KBM-7 (cell line): Measurements from ENCODE around the gene CENPC.
"Not testable (repeated sequence)": the region's sequence is repeated elsewhere in the genome, so short reads cannot be mapped to it uniquely, and the experiment has no call there.

Experiments used
- DNase-seq: peaks from one replicate; pipeline ENCODE4 v3.0.0-alpha.2; 2015
- in situ Hi-C: fragments of 300-500 bp; cut with MboI; formaldehyde crosslinking; loops from 2 replicates; pipeline ENCODE4 v1.14.3; 2020; ENCODE audit warnings: low sequenced_read_pairs, low pct_unique_long_range_greater_than_20kb, mixed read lengths

The CENPC gene

GRCh38 chr4:67554096-67554495 is 8.8 kb upstream of the CENPC start:
- in situ Hi-C loops: no loop called here

DNA sequence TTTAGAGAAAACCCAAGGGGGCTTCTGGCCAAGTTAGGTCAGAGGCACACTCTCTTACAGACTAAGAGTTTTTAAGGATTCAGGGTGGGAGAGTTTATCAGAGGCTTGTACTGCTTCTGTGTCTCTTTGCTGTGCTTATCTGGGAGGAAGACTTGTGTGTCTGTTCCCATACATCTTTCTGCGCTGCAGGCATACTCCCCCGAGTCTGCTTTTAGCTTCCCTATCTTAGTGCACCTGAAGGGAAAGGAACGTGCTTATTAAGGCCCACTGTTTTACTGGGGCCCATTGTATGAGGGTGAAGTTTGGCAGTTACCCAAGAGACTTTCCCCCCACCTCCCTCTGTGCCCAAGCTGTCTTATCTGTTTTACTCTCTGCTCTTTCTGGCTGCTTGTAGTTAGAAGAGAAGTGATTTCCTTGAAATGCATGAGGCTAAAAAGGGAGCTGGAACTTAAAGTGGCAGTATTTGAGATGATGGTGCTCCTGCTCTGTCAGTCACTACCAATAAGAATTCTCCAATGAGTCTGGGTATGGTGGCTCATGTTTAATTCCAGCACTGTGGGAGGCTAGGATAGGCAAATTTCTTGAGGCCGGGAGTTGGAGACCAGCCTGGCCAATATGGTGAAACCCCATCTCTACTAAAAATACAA is 7.0 kb upstream of the CENPC start:
- in situ Hi-C loops: not testable (repeated sequence)
- DNase-seq: peak; percentile 19

More at GRCh38 chr4:67554096-67554495, 8.8 kb upstream of the CENPC start:
- no peak for DNase-seq

DNA sequence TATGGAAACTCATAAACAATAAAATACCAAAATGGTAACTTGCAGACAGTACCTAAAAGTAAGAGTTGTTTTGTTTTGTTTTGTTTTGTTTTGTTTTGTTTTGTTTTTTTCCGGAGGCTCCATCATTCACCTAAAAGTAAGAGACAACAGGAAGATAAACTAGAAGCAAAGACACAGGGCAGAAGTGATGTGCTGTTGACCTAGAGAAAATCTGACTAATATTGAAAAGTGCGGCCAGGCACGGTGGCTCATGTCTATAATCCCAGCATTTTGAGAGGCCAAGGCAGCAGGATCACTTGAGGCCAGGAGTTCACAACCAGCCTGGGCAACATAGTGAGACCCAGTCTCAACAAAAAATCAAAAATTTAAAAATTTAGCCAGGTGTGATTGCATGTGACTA is 5.6 kb upstream of the CENPC start:
- in situ Hi-C loops: no loop called here

GRCh38 chr4:67550451-67550850 is 5.1 kb upstream of the CENPC start:
- no peak for DNase-seq
- in situ Hi-C loops: no loop called here

More for the DNA sequence above, 5.6 kb upstream of the CENPC start:
- DNase-seq: no peak

DNA sequence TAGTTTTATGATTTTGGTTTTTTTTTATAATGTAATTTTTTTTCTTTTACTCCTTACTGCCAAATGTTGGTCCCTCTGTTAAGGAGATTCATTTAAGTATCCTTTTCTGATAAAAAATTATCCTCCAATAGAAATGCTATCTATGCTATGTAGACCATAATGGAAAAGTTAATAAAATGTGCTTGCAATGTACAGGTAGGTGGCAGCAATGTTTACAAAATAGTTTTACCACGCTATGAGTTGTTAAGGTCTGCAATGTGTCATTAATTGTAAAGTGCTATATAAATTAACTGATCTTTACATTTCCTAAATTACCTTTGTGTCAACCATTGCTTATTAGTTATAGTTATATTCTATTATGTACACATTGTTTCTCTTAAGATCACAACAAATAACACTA is 3.8 kb upstream of the CENPC start:
- in situ Hi-C loops: loop anchor here (25.0 kb wide), 1 partner anchor 338 kb away; the partner anchor contains the start of gene TMPRSS11D
- peak; percentile 39 for DNase-seq

DNA sequence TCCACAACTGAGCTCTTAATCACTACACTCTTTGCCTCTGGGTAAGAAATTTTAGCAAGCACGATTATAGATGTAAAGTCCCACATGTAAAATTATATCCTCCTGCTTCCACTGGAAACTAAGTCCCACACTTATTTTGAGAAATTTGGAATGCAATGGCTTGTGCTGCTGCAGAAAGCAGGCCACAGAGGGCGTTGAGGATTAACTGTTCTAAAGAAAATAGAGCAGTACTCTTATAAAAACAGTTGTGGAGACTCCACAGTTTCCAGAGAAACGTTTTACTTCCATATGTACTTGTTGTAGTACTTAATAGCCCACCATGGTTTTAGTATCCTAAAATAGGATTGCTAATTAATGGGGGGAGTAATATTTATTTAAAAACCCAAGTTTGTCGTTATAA is 1.7 kb upstream of the CENPC start:
- in situ Hi-C loops: loop anchor here (25.0 kb wide), 1 partner anchor 340 kb away; the partner anchor contains the start of gene TMPRSS11D
- no peak for DNase-seq

DNA sequence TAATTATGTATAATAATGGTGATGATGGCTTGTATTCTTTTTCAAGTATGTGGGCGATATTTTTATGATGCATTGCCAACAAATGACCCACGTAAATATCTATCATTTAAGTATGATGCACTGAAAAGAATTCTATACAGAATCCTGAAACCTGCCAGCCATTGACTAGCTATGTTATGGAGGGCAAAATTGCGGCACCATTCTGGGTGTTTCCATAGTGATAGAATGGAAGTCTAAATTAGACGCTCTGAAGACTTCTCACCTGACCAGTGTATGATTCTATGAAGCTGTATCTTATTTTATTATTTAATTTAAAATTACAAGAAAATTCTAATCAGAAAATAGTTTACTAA is 677 bp upstream of the CENPC start:
- in situ Hi-C loops: loop anchor here (25.0 kb wide), 1 partner anchor 341 kb away; the partner anchor contains the start of gene TMPRSS11D
- DNase-seq: no peak

DNA sequence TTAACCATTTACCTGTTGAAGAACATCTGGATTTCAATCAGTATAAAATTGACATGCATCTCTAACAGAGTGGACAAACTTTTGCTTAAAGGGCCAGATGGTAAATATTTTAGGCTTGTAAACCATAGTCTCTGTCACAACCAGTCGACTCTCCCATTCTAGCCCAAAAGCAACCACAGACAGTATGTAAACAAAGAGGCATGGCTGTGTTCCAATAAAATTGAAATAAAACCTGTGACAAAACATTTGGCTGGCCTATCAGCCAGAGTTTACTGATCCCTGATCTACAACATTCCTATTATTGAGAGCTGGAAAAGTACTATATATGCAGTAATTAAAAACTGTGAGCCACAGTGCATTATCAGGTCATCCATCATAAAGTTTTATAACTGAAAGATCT is 3.2 kb downstream of the CENPC start:
- in situ Hi-C loops: loop anchor here (25.0 kb wide), 1 partner anchor 345 kb away; the partner anchor contains the start of gene TMPRSS11D
- no peak for DNase-seq

- no peak for DNase-seq
- in situ Hi-C loops: loop anchor here (25.0 kb wide), 1 partner anchor 347 kb away; the partner anchor contains the start of gene TMPRSS11D
Measured at GRCh38 chr4:67539830-67540229, 5.5 kb downstream of the CENPC start.

GRCh38 chr4:67535280-67535840 is 9.9 kb downstream of the CENPC start:
- in situ Hi-C loops: loop anchor here (25.0 kb wide), 1 partner anchor 352 kb away; the partner anchor contains the start of gene TMPRSS11D
- no peak for DNase-seq

DNA sequence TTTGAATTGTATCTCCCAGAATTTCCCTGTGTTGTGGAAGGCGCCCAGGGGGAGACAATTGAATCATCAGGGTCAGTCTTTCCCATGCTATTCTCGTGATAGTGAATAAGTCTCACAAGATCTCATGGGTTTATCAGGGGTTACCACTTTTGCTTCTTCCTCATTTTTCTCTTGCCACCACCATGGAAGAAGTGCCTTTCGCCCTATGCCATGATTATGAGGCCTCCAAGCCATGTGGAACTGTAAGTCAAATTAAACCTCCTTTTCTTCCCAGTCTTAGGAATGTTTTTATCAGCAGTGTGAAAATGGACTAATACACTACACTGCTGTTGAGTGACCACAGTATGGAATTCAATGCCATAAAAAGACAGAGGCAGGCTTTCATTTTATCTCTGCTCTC is 12.2 kb downstream of the CENPC start:
- no peak for DNase-seq
- in situ Hi-C loops: loop anchor here (25.0 kb wide), 1 partner anchor 354 kb away; the partner anchor contains the start of gene TMPRSS11D

DNA sequence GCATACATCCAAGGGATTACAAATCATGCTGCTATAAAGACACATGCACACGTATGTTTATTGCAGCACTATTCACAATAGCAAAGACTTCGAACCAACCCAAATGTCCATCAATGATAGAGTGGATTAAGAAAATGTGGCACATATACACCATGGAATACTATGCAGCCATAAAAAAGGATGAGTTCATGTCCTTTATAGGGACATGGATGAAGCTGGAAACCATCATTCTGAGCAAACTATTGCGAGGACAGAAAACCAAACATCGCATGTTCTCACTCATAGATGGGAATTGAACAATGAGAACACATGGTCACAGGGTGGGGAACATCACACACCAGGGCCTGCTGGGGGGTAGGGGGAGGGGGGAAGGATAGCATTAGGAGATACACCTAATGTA is 12.9 kb downstream of the CENPC start:
- in situ Hi-C loops: loop anchor here (25.0 kb wide), 1 partner anchor 355 kb away; the partner anchor contains the start of gene TMPRSS11D
- DNase-seq: not testable (repeated sequence)

DNA sequence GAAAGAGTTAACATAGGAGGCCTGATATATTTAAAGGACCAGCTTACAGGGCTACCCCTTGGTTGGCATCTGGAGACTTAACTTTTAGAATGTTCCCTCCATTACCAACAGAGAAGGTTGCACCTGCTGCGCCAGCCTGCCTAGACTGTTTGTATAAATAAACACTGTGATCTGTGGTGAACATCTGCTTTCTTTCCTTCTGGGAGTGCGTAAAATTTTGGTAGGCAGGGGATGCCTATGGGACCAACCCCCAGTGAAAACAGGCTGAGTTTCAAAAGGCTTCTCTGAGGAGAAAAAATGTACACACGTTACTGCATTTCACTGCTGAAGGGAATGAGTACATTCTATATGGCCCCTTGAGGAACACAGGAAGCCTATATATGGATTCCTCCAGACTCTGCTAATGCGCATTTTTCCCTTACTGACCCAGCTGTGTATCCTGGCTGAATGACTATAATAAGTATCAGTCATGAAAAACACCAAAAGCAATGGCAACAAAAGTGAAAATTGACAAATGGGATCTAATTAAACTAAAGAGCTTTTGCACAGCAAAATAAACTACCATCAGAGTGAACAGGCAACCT is 13.8 kb downstream of the CENPC start:
- DNase-seq: no peak
- in situ Hi-C loops: loop anchor here (25.0 kb wide), 1 partner anchor 356 kb away; the partner anchor contains the start of gene TMPRSS11D

DNA sequence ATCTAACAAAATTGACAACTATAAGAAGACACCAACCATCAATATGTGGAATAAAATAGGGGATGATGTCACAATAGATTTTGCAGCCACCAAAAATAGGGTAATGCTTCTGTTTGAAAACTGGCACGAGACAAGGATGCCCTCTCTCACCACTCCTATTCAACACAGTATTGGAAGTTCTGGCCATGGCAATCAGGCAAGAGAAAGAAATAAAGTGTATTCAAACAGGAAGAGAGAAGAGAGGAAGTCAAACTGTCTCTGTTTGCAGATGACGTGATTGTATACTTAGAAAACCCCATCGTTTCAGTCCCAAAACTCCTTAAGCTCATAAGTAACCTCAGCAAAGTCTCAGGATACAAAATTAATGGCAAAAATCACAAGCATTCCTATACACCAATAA is 21.2 kb downstream of the CENPC start:
- DNase-seq, in situ Hi-C loops: not testable (repeated sequence)

DNA sequence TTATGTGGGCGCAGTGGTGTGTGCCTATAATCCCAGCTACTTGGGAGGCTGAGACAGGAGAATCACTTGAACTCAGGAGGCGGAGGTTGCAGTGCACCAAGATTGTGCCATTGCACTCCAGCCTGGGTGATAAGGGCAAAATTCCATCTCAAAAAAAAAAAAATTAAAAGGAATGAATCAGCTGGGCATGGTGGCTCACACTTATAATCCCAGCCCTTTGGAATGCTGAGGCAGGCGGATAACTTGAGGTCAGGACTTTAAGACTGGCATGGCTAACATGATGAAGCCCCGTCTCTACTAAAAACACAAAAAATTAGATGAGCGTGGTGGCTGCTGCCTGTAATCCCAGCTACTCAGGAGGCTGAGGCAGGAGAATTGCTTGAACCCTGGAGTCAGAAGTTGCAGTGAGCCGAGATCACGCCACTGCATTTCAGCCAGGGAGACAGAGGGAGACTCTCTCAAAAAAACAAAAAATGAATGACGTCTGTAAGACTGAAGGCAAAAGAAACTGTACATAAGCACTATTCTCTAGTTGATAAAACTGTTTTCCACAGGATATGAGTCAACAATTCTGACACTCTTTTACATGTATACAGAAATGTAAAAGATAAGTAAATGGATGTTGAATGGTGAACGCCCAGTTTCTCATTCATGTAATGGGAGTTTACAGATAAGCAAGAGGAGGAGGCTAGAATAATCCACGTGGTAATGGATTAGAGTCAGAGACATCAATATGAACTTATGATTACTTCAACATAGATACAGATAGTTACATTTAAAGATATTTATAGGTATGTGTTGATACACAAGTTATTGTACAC is 22.2 kb downstream of the CENPC start:
- in situ Hi-C loops: no loop called here
- no peak for DNase-seq

- DNase-seq: no peak
- in situ Hi-C loops: no loop called here
Measured at GRCh38 chr4:67522230-67522629, 23.1 kb downstream of the CENPC start.

- no peak for DNase-seq
- in situ Hi-C loops: no loop called here
Measured at GRCh38 chr4:67521506-67521905, 23.8 kb downstream of the CENPC start.

DNA sequence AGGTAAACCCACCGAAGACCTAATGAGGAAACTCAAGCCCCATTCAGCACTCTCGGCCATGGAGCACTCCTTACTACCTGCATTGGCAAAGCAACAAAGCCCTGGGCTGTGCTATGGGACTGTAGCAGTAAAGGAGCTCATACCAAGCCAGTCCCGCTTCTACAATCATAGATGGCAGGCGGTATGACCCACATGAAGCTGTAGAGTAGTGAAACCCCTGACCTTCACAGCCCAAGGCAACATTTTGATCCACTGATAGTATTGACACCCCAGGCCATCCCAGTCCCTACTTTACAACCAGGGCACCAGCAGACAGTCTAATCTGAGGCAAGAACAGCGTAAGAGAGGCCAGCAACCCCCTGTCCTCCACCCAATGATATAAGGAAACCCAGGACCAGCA is 25.2 kb downstream of the CENPC start:
- in situ Hi-C loops: no loop called here
- no peak for DNase-seq

GRCh38 chr4:67512501-67512900 is 32.8 kb downstream of the CENPC start:
- DNase-seq: peak; percentile 49
- in situ Hi-C loops: no loop called here
